GM12864 (cell line): ENCODE data around the gene ESF1.

Experiments used
- DNase-seq: peaks from one replicate; pipeline ENCODE4 v3.0.0-alpha.2; 2011; ENCODE audit warnings: low read depth
- H3K4me3 ChIP-seq: 2 replicates; pipeline ENCODE4 v1.5.1; 2011; ENCODE audit warnings: mild to moderate bottlenecking, low read depth, low read length, control low read depth
- CTCF ChIP-seq: IDR thresholded peaks from 2 replicates; pipeline ENCODE4 v1.5.1; 2011; ENCODE audit warnings: low read depth, mild to moderate bottlenecking, moderate library complexity, low read length, control low read depth, inconsistent platforms; ENCODE audit errors: missing control alignments

ESF1 gene

GRCh38 chr20:13717631-13718044 is 67.1 kb downstream of the ESF1 start:
- no peak overlapping the region for H3K4me3 ChIP-seq
- DNase-seq: peak; percentile 57
- no peak for TF ChIP-seq CTCF

- H3K4me3 ChIP-seq: no peak overlapping the region
- no peak for TF ChIP-seq CTCF
- no peak for DNase-seq
These were observed 69.5 kb downstream of the ESF1 start for GRCh38 chr20:13715171-13715570.

- H3K4me3 ChIP-seq: no peak overlapping the region
- no peak for DNase-seq
- no peak for TF ChIP-seq CTCF
These were observed 76.5 kb downstream of the ESF1 start for GRCh38 chr20:13708234-13708633.

- DNase-seq: no peak
- no peak overlapping the region for H3K4me3 ChIP-seq
- no peak for TF ChIP-seq CTCF
These were observed 81.5 kb downstream of the ESF1 start for GRCh38 chr20:13703265-13703664.

GRCh38 chr20:13701486-13701885 is 83.2 kb downstream of the ESF1 start:
- H3K4me3 ChIP-seq: no peak overlapping the region
- no peak for TF ChIP-seq CTCF
- no peak for DNase-seq

GRCh38 chr20:13700761-13701160 is 84.0 kb downstream of the ESF1 start:
- TF ChIP-seq CTCF: no peak
- no peak overlapping the region for H3K4me3 ChIP-seq
- no peak for DNase-seq

- no peak for DNase-seq
- no peak for TF ChIP-seq CTCF
- no peak overlapping the region for H3K4me3 ChIP-seq
These were observed 90.1 kb downstream of the ESF1 start for GRCh38 chr20:13694420-13695150.
